Endothelial cell (in vitro differentiated cells): ENCODE data around the gene TNS4. TPM values are rescaled to one million over a fixed set of nuclear protein-coding genes. Genes with fewer than 3 reads are reported as not detected.

Experiments used
- DNase-seq: peaks from one replicate; pipeline ENCODE4 v3.0.0; 2021; ENCODE audit warnings: low spot score
- H3K27ac Mint-ChIP-seq: one replicate; pipeline ENCODE4 v1.8.0; 2021; ENCODE audit warnings: mixed read lengths, inconsistent platforms; ENCODE audit not compliant: unreplicated experiment
- H3K27me3 Mint-ChIP-seq: one replicate; pipeline ENCODE4 v1.8.0; 2021; ENCODE audit warnings: mild to moderate bottlenecking, moderate library complexity, mixed read lengths, inconsistent platforms; ENCODE audit not compliant: unreplicated experiment
- H3K36me3 Mint-ChIP-seq: one replicate; pipeline ENCODE4 v1.8.0; 2021; ENCODE audit warnings: mild to moderate bottlenecking, low read depth, mixed read lengths, inconsistent platforms; ENCODE audit not compliant: unreplicated experiment
- H3K4me1 Mint-ChIP-seq: one replicate; pipeline ENCODE4 v1.8.0; 2021; ENCODE audit warnings: mild to moderate bottlenecking, mixed read lengths, inconsistent platforms; ENCODE audit not compliant: unreplicated experiment
- H3K4me3 Mint-ChIP-seq: one replicate; pipeline ENCODE4 v1.8.0; 2021; ENCODE audit warnings: mild to moderate bottlenecking, mixed read lengths, inconsistent platforms; ENCODE audit not compliant: unreplicated experiment
- H3K9me3 Mint-ChIP-seq: one replicate; pipeline ENCODE4 v1.8.0; 2021; ENCODE audit warnings: mixed read lengths, inconsistent platforms; ENCODE audit not compliant: unreplicated experiment
- CTCF ChIP-seq: fragments of 200-600 bp; sonication (generic); IDR thresholded peaks from one replicate; pipeline ENCODE4 v1.5.0; 2021; ENCODE audit warnings: antibody characterized with exemption; ENCODE audit not compliant: unreplicated experiment
- total RNA-seq: library from RNA; stranded (reverse); fragmentation: NEBNext Ultra II Directional; extraction: Animal tissue kit (Norgen Biotek cat#: 25700); gene quantifications from one replicate; pipeline ENCODE4 v1.2.1, GENCODE V29; 2021; ENCODE audit not compliant: unreplicated experiment

TNS4 gene
- total RNA-seq, 1 donor from 2014 or later, result 0.08 TPM

- peaks cover 2% of the 10 kb centered on the region for H3K27me3 Mint-ChIP-seq
- peaks cover 2% of the 10 kb centered on the region for H3K9me3 Mint-ChIP-seq
- no peak overlapping the region for H3K27ac Mint-ChIP-seq
- H3K4me3 Mint-ChIP-seq, result no peak overlapping the region
- TF ChIP-seq CTCF, result no peak
- peaks cover 3% of the 10 kb centered on the region for H3K4me1 Mint-ChIP-seq
- H3K36me3 Mint-ChIP-seq, result peaks cover 6% of the 10 kb centered on the region
- no peak for DNase-seq
Measured at GRCh38 chr17:40432864-40433528, 68.4 kb downstream of the TNS4 start.

- peaks cover 8% of the 10 kb centered on the region for H3K4me1 Mint-ChIP-seq
- no peak overlapping the region for H3K4me3 Mint-ChIP-seq
- H3K27ac Mint-ChIP-seq, result no peak overlapping the region
- H3K27me3 Mint-ChIP-seq, result peaks cover 2% of the 10 kb centered on the region
- DNase-seq, result no peak
- H3K9me3 Mint-ChIP-seq, result peaks cover 6% of the 10 kb centered on the region
- TF ChIP-seq CTCF, result no peak
- peaks cover 8% of the 10 kb centered on the region for H3K36me3 Mint-ChIP-seq
Measured at GRCh38 chr17:40431231-40431602, 70.2 kb downstream of the TNS4 start.

GRCh38 chr17:40430272-40431230 lies 70.9 kb downstream of the TNS4 start:
- Mint-ChIP-seq H3K4me1 (peaks cover 13% of the 10 kb centered on the region), H3K36me3 (peaks cover 8% of the 10 kb centered on the region), H3K27ac (no peak overlapping the region), H3K27me3 (peaks cover 2% of the 10 kb centered on the region), H3K4me3 (no peak overlapping the region), H3K9me3 (peaks cover 6% of the 10 kb centered on the region)
- no peak for DNase-seq
- TF ChIP-seq CTCF, result no peak

GRCh38 chr17:40427002-40427491 lies 74.4 kb downstream of the TNS4 start:
- H3K27me3 Mint-ChIP-seq, result peaks cover 4% of the 10 kb centered on the region

More at GRCh38 chr17:40427002-40427491, 74.4 kb downstream of the TNS4 start:
- Mint-ChIP-seq H3K9me3 (peaks cover 6% of the 10 kb centered on the region), H3K4me3 (no peak overlapping the region), H3K27ac (no peak overlapping the region), H3K4me1 (peaks cover 18% of the 10 kb centered on the region), H3K36me3 (peaks cover 8% of the 10 kb centered on the region)
- no peak for DNase-seq
- TF ChIP-seq CTCF, result no peak

Other genes starting within 250 kb of the TNS4 start
- 18.2 TPM for gene CDC6, start 213.7 kb downstream of the TNS4 start, total RNA-seq
- gene RARA, start 192.4 kb downstream of the TNS4 start, total RNA-seq, result 42.8 TPM
- 1.1 TPM for gene GJD3, start 136.9 kb downstream of the TNS4 start, total RNA-seq
- gene TOP2A, start 83.7 kb downstream of the TNS4 start, total RNA-seq, result 28.3 TPM
- gene IGFBP4, start 58.2 kb downstream of the TNS4 start, total RNA-seq, result 1,531 TPM
- gene CCR7, start 63.8 kb upstream of the TNS4 start, total RNA-seq, result 0.51 TPM
- 138 TPM for gene SMARCE1, start 146.2 kb upstream of the TNS4 start, total RNA-seq
- gene KRT222, start 163.6 kb upstream of the TNS4 start, total RNA-seq, result 1.2 TPM
- gene KRT24, start 202.1 kb upstream of the TNS4 start, total RNA-seq, result not detected